ENCODE data around the gene CRAT.

CRAT gene

GRCh38 chr9:129069862-129070641 is 40.5 kb downstream of the CRAT start:
- Histone ChIP-seq H3K27me3 (ENCODE audit: insufficient read depth, poor library complexity, severe bottlenecking) (no peaks in the 10 kb centered on the region), H3K4me3 (replicated peaks; ENCODE audit: insufficient read depth, low read length) (no peak overlapping the region), H3K27ac (replicated peaks) (peak overlapping the region; percentile 74)
- no peak for TF ChIP-seq SPI1 (IDR thresholded peaks at IDR 0.05; ENCODE audit: borderline replicate concordance, low read depth)
- no peak for TF ChIP-seq GABPA (IDR thresholded peaks at IDR 0.05; ENCODE audit: low read depth)
- no peak for TF ChIP-seq REST (IDR thresholded peaks at IDR 0.05; ENCODE audit: insufficient replicate concordance, low read depth)
- no peak for TF ChIP-seq POLR2AphosphoS5 (IDR thresholded peaks at IDR 0.05; ENCODE audit: low read depth)
- no peak for TF ChIP-seq CTCF (IDR thresholded peaks at IDR 0.05; ENCODE audit: insufficient read depth, low read length)
- DNase-seq (ENCODE audit: low read depth in 1 of 2, low spot score in 1 of 2), result no peak

GRCh38 chr9:129068990-129069861 is 41.4 kb downstream of the CRAT start:
- TF ChIP-seq CTCF (IDR thresholded peaks at IDR 0.05; ENCODE audit: insufficient read depth, low read length), result no peak
- no peak for TF ChIP-seq REST (IDR thresholded peaks at IDR 0.05; ENCODE audit: insufficient replicate concordance, low read depth)
- TF ChIP-seq SPI1 (IDR thresholded peaks at IDR 0.05; ENCODE audit: borderline replicate concordance, low read depth), result peak; percentile 83
- TF ChIP-seq GABPA (IDR thresholded peaks at IDR 0.05; ENCODE audit: low read depth), result no peak
- peak; percentile 96 for TF ChIP-seq POLR2AphosphoS5 (IDR thresholded peaks at IDR 0.05; ENCODE audit: low read depth)
- Histone ChIP-seq H3K4me3 (replicated peaks; ENCODE audit: insufficient read depth, low read length) (no peak overlapping the region), H3K27ac (replicated peaks) (peak overlapping the region; percentile 74), H3K27me3 (ENCODE audit: insufficient read depth, poor library complexity, severe bottlenecking) (no peaks in the 10 kb centered on the region)
- DNase-seq (ENCODE audit: low read depth in 1 of 2, low spot score in 1 of 2), result peak; percentile 85 to 96

DNA sequence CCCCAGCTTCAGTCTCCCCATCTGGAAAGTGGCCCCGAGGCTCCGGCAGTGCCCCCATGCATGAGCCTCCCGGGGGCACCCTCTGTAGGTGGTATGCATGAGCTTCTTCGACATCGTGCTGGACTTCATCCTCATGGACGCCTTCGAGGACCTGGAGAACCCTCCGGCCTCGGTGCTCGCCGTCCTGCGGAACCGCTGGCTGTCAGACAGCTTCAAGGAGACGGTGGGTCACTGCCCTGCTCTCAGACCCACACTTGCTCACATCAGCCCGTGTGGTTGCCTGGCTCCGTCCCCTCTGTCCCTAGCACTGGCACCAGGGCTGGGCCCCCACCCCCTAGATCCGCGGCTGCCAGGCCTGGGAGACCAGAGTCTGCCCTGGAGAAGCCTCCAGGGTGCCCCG is 42.5 kb downstream of the CRAT start:
- no peak for DNase-seq (ENCODE audit: low read depth in 1 of 2, low spot score in 1 of 2)
- Histone ChIP-seq H3K4me3 (replicated peaks; ENCODE audit: insufficient read depth, low read length) (no peak overlapping the region), H3K27me3 (ENCODE audit: insufficient read depth, poor library complexity, severe bottlenecking) (no peaks in the 10 kb centered on the region), H3K27ac (replicated peaks) (peak overlapping the region; percentile 74)
- no peak for TF ChIP-seq POLR2AphosphoS5 (IDR thresholded peaks at IDR 0.05; ENCODE audit: low read depth)
- TF ChIP-seq REST (IDR thresholded peaks at IDR 0.05; ENCODE audit: insufficient replicate concordance, low read depth), result no peak
- no peak for TF ChIP-seq GABPA (IDR thresholded peaks at IDR 0.05; ENCODE audit: low read depth)
- TF ChIP-seq SPI1 (IDR thresholded peaks at IDR 0.05; ENCODE audit: borderline replicate concordance, low read depth), result no peak
- no peak for TF ChIP-seq CTCF (IDR thresholded peaks at IDR 0.05; ENCODE audit: insufficient read depth, low read length)
